Body of pancreas (tissue), 4 donors: Measurements from ENCODE around the gene SAMD5.

Source experiments
- CTCF ChIP-seq, 7 experiments: fragments of 450-650 bp in 4 of 7; fragments of 200-600 bp in 3 of 7; sonication (generic) in 3 of 7; IDR thresholded peaks; one replicate each; pipeline ENCODE4 v1.5.1; 2016 to 2019; ENCODE audit warnings: antibody characterized with exemption in 7 of 7
- POLR2A ChIP-seq, 3 donors: fragments of 450-650 bp; IDR thresholded peaks; one replicate each; pipeline ENCODE4 v1.6.1; 2016; ENCODE audit warnings: antibody characterized with exemption in 3 of 3, mild to moderate bottlenecking in 2 of 3

- TF ChIP-seq CTCF (IDR thresholded peaks at IDR 0.05) (no peak), POLR2A (IDR thresholded peaks at IDR 0.05) (no peak)
Measured at GRCh38 chr6:147509891-147510290, 1.4 kb downstream of the SAMD5 start.
